NCI-H2029 treated with DMSO at 0.1 percent for 48 hours (cell line): Measurements from ENCODE around the gene GAK.

Experiments
- DNase-seq: peaks from one replicate; lab custom pipeline; 2025; lab: John Stamatoyannopoulos, UW

The GAK gene

DNA sequence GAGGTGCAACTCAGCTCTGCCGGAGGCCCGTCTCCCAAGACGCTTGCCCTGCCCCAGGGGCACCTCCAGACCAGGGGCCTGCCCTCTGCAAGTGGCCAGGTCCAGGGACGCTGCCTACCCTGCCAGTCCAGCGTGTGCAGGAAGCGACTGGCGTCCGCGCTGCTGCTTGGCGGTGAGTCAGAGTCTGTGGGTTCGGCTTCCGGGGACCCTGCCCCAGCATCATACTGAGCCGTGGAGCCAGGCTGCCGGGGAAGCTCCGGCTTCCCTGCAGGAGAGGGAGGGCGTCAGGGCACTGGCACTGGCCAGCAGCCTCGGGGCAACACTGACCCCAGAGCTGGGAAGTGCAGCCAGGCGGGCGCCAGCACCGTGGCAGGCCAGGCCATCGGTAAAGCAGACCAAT lies 63.7 kb downstream of the GAK start:
- DNase-seq: no peak

DNA sequence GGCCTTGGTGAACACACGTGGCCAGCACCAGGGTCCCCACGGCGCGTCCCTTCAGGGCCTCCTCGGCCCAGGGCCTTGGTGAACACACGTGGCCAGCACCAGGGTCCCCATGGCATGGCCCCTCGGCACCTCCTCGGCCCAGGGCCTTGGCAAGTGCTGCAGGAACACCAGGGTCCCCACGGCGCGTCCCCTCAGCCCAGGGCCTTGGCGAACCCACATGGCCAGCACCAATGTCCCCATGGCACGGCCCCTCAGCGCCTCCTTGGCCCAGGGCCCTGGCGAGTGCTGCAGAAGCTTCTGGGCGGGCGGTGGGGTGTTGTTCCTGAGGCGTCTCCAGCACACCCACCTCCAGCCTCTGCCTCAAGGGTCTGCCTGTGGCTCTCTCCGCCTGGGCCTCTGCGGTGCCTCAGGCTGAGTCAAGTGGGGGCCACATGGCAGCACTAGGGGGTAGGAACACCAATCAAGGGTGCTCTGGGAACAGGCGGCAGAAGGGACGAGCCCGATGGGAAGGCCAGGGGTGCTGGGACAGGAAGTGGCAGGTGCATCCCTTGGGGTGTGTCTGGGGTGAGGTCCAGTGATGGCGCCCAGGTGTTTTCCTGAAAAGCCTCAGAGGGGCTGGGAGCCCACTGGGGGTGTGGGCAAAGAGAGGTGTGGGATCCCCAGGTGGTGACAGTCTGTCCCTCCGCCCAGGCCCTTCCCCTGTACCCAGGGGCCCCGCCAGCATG lies 64.4 kb downstream of the GAK start:
- no peak for DNase-seq

DNA sequence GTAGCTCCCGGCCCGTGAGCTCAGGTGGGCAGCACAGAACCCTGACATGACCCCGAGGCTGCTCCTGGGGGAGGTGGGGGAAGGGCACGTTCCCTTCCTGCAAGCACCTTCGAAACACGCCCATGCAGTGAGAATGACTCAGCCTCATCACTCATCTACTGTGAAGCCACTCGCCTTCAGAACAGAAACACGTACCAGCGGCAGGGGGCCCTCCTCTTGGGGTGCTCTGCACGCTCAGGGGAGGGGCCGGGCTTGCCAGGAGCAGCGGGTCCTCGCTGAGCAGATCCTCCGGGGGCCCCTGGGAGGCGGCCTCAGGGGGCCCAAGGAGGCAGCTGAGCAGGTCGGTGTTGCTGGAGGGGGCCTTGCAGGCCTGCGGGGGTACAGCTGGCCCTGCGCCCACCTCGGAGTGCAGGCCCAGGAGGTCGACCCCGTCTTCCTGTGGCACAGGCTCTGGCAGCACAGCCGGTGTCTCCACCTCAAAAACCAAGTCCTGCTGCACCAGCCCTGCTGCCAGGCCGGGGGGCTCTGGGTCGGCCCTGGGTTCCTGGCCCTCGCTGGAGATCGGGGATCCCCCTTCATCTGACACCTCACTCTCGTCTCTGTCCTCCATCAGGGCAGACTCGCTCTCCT lies 65.2 kb downstream of the GAK start:
- no peak for DNase-seq

DNA sequence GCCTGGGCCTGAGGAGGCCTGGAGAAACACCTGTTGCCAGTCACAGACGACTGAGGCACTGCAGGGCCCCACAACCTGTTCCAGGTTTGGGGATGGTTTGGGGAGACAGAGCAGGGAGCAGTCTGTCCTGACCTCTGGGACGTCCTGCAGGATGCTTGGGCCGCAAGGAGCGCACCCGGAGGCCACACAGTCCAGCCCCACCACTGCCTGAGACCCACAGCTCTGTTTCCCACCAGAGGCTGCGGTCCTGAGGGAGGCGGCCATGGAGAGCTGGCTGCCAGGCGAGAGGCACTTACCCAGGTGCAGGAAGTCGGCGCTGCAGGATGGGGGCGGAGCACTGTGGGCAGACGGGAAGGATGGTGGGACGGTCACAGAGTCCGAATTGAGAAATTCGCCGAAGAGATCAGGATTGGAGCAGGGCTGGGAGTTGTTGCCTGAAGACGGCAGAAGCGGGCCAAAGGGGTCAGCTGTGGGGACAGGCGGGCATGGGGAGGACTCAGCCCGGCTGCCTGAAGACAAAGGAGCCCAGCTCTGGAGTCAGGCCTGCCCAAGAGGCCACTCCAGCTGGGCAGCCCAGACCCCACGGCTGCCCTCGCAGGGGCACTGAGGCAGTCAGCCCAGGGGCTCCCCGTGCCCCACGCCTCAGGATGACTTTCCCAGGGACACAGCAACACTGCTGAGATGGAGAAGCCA lies 65.9 kb downstream of the GAK start:
- no peak for DNase-seq

DNA sequence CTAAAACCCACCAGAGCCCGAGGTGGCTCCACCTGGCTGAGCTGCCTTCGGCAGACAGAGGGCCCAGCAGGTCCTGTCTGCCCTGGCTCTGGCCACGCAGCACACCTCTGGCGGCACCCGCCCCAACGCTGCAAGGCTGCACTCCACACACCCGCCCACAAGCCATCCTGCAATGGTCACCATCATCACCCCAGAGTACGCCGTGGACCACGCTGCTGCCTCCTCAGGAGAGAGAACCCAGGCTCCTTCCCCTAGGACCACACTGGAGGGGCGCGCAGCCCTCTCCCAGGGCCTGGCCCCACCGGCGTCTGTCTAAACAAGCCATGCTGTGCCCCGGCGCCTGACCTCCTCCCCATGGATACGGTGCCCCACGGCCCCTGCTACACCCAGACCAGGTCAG lies 66.5 kb downstream of the GAK start:
- DNase-seq: no peak

DNA sequence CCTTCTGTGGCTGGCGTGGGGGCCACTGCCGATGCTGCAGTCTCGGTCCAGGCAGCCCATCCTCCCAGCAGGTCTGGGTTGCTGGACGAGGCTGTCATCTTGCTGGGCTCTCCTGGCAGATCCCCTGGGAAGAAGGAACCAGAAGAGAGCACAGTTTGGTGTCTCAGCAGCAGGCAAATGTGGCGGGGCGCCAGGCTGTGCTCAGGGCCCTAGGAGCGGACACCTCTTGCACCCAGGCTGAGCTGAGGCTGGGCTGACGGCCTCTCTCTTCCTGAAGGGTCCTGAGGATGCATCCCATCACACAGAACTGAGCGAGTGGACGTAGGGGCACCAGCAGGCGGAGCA lies 67.0 kb downstream of the GAK start:
- DNase-seq: no peak

DNA sequence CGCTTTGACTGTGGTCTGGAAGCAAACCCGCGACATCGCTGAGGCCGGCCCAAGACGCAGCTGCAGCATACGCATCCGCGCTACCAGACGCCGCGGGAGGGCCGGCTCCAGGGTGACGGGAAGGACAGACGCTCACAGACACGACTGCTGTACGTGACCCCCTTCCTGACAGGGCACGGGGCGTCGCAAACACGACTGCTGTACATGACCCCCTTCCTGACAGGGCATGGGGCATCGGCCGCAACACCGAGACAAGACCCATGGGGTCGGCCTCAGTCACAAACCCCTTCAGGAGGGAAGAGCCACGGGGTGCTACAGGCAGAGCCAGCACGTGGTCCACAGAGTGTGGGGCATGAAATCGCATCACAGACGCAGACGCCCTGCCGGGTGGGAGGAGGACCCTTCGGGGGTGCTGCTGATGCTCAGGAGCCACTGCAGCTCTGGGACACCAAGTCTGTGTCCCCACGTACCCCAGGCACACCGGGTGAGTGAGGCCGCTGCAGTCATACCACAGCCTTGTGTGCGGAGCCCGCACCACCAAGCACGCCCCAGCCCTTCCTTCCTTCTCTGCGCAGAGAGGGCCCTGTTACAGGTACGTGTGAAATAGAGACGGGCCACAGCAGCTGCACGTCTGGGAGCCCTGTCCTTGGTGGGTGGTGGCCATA lies 67.5 kb downstream of the GAK start:
- no peak for DNase-seq

DNA sequence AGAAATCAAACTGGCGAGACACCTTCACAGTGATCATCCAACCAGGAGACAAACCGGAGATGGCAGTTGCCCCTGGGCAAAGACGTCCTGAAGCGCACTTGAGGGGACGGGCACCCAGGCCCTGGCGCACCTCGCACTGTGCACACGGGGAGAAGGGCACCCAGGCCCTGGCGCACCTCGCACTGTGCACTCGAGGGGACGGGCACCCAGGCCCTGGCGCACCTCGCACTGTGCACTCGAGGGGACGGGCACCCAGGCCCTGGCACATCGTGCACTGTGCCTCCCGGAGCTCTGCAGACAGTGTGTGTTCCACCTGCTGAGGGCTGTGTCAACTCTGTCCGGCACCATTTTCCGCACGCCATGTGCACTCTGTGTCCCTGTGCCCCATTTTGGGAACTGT lies 71.6 kb downstream of the GAK start:
- DNase-seq: no peak

DNA sequence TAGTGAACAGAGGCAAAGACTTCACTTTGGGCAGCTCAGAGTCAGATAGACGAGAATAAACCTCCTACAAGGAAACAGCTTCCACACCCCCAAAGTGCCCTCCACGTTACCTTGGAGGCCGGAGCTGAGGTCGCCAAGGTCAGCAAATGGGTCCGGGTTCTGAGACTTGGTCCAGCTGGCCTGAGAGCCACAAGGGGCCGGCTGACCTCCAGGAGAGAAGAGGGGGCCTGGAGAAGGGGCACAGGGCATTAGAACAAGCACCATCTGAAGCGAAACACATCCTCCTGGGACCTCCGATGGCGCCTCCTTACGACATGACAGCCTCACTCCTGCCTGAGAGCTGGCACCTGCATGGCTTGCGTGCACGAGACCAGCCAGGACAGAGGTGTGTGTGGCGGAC lies 72.6 kb downstream of the GAK start:
- DNase-seq: no peak

DNA sequence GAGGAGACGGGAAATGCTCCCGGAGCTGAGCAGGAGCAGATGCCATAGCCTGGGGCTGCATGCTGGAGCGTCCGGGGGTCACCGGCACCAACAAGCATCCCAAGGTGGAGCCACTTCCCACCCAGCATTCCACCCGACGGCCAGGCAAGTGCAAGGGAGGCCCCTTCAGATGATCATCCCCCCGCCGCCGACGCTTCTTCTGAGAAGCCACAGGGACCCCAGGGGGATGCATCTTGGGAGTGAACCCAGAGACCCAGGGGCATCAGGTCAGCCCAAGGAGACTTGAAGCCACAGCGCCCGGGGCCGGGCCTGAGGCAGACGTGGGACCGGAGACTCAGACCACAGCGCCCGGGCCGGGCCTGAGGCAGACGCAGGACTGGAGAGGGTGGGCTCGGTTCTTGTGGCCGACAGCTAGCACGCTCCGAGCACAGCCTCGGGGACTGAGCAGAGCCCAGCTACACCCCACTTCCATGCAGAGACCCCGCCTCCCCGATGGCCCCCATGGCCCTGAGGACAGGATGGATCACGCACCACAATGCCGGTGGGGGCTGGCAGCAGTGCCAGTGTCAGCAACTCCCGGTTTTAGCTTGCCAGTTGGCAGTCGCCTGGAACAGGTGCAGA lies 73.2 kb downstream of the GAK start:
- no peak for DNase-seq

DNA sequence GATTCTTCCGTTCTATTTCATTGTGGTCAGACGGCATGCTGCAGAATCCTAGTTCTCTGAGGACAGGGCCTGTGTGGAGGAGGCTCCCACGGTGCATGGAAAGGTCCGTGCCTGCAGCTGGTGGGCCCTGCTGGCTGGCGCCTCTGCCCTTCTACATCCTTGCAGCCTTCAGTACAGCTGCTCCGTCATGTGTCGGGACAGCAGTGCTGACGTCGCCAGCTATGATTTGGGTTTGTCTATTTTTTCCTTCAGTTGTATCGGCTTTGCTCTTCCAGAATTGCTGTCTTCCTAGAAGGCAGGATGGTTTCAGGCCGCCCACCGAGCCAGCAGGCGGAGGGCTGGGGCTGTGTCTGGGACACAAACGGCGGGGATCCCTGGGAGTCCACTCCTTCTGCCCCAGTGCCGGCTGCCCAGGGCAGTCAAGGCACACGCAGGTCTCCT lies 74.1 kb downstream of the GAK start:
- DNase-seq: no peak

DNA sequence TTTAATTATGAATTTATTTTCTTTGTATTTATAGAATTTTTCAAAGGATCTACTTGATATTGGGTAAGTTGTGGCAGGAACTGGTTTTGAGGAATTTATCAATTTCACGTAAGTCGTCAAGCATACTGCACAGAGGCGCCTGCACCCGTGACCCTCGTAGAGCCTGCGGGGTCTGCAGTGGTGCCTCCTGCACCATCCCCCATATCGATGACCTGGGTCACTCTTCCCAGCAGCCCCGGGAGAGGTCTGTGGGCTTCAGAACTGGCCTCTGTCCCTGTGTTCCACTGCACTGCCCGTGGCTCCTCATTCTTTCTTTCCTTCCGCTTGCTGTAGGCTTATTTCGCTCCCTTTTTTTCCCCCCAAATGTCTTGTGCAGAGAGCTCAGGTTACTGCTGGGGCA lies 74.7 kb downstream of the GAK start:
- no peak for DNase-seq

DNA sequence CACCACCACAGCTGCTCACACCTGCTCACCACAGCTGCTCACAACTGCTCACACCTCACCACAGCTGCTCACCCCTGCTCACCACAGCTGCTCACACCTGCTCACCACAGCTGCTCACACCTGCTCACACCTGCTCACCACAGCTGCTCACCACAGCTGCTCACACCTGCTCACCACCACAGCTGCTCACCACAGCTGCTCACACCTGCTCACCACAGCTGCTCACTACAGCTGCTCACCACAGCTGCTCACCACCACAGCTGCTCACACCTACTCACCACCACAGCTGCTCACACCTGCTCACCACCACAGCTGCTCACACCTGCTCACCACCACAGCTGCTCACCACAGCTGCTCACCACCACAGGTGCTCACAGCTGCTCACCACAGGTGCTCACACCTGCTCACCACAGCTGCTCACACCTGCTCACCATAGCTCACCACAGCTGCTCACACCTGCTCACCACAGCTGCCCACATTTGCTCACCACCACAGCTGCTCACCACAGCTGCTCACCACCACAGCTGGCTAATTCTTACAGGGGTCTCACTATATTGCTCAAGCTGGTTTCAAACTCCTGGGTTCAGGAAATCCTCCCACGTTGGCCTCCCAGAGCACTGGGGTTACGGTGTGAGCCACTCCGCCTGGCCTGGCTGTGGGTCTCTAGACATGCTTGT lies 75.8 kb downstream of the GAK start:
- DNase-seq: no peak

DNA sequence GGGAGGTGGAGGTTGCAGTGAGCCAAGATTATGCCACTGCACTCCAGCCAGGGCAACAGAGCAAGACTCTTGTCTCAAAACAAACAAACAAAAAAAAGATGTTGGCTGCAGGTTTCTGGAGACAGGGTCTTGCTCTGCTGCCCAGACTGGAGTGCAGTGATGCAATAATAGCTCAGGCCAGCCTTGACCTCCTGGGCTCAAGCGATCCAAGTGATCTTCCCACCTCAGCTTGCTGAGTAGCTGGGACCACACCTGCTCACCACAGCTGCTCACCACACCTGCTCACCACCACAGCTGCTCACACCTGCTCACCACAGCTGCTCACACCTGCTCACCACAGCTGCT lies 76.3 kb downstream of the GAK start:
- DNase-seq: no peak

DNA sequence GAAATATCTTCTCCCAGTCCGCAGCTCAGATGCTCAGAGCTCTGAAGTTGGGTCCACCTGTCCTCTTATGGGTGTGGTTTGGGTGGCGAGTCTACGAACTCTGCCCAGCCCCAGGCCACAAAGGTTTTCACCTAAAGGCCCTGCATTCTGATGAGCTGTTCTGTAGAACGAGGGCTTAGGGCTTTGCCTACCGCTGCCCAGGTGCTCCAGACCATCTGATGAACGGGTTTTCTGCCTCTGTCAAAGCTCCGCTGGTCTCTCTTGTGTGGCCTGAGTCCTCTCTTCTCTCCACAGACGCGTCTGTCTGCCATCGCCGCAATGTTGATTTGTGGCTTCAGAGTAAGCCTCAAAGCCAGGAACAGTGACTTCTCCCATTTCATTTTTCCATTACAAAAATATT lies 77.8 kb downstream of the GAK start:
- no peak for DNase-seq

DNA sequence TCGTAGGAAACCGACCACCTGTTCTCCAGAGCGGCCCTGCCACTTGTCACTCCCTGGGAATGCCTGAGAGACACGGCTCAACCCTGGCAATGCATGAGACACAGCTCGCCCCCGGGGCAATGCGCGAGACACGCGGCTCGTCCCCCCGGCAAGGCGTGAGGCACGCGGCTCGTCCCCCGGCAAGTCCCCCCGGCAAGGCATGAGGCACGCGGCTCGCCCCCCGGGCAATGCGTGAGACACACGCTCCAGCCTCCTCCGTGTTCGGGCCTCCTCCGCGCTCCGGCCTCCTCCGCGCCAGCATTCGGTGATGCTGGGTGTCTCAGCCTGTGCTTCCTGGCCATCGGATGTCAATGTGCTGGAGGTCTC lies 78.7 kb downstream of the GAK start:
- no peak for DNase-seq

DNA sequence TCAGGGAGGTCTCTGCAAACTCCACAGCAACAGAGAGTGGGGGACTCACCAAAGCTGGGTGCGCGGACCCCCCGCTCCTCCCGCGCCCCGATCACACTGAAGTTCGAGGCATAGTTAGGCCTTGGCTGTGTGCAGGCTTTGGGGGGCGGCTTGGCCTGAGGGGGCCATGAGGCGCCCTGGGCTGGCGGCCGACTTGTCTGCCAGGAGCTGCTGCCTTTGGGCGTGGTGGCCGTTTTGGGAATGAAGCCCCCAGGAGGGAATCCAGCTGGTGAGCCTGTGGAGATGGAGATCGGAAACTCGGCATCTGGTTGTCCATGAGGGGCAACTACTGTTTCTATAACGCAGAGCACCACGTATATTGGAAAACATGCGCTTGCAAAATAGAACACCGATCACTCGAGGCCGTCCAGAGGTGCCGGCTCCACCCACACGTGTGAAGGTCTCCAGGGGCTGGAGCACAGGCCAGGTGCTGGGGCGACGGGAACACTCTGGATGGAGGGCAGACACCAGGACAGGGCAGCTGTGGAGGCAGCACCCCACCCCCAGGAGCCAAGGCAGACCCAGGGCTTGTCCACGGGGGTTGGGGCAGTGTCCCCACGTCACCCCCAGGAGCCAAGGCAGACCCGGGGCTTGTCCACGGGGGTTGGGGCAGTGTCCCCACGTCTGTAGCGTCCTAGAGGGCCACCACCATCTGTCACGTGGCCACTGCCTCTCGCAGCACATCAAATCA lies 80.2 kb downstream of the GAK start:
- no peak for DNase-seq

DNA sequence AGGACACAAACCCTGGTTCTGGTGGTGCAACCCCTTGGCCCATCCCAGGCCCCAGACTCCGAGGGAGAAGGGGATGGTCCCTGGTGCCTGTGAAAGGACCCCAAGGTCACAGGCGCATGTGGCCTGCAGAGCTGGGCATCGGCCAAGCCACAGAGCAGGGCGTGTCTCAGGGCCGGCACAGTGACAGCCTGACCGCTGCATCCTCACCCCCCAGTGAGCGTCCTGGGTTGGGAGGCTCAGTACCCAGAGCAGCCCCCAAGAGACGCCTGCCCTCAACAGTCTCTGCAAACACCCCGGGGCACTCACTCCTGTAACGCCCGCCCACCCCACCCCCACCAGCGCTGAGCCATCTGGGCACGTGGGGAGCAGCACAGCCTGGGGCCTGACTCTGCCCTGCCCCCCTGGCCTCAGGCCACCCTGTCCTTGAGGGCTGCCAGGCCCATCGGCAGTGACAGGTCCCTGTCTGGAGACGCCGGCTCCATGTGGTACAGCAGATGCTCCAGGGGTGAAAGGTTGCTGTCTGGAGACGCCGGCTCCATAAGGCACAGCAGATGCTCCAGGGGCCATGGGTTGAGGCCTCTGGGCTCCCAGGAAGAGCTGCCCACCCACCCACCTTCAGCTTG lies 81.7 kb downstream of the GAK start:
- DNase-seq: no peak

DNA sequence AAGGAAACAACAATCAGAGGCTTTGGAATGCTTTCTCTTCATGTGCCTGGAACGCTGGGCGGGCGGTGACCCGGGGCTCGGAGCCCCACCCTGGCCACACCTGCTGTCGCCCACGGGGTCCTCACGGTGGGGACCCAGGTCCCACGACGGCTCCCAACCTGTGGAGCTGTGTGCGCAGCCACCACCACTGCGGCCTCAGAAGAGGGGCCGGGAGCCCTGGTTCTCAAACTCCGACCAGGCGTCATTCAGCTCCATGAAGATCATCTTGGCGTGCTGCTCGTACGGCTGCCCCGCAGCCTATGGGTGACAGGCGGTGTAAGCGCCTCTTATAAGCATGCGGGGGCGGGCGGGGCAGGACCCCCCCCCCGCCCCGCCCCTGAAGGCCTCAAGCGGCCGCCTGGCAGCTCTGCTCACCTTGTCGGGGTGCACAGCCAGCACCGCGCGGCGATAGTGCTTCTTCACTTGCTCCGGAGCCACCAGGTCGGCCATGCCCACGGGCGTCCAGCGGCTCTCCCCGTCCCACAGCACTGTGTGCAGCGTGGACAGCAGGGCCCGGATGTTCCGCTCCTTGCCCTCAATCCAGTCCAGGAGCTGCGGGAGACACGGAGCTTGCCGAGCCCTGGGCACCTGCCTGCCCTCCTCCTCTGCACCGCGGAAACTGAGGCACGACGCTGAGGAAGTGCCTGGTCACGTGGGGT lies 82.5 kb downstream of the GAK start:
- DNase-seq: no peak

DNA sequence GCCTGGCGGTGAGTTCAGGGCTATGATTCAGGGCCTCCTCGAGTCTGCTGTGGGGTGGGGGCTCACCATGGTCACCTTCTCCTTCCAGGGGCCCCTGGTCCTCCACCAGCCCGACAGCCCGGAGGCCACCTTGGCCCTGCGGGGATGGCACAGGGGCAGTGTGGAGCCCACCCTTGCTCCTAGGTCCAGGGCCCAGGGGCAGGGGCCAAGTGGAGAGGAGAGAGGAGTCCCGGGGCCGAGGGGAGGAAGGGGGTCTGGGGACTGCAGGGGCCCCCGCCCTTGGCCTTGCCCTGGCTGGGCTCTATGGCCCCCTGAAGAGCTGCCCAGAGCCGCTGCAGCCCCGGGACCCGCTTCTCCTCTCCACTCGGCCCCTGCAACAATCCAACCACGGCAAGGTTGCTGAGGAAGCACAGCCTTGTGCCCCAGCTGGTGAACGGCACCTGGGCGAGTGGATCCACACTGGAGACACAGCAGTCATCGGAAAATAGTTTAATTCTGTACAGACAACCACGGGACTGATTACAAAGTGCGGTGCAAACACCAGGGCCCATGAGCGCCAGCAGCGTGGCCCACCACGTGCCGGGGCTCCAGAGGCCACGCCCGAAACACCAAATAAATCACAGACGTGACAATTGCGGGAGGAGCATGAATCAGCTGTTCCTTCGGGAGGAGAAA lies 83.2 kb downstream of the GAK start:
- DNase-seq: no peak
